GM12878 (cell line): ENCODE measurements around the gene MAN2B2.

Experiments used
- EGR1 ChIP-seq, 2 experiments: IDR thresholded peaks; 1 replicate in 1 of 2; 2 replicates in 1 of 2; pipeline ENCODE4 v1.6.1; 2011 to 2012; ENCODE audit warnings: low read depth in 2 of 2, low read length in 2 of 2, borderline replicate concordance in 1 of 2, mild to moderate bottlenecking in 1 of 2, moderate library complexity in 1 of 2
- FOS ChIP-seq: IDR thresholded peaks from 3 replicates; pipeline ENCODE4 v1.6.1; 2011; ENCODE audit warnings: borderline replicate concordance; ENCODE audit not compliant: insufficient read length; ENCODE audit errors: extremely low read depth
- MXI1 ChIP-seq: fragments of 150-350 bp; IDR thresholded peaks from 2 replicates; pipeline ENCODE4 v1.6.1; 2011; ENCODE audit warnings: low read depth, mild to moderate bottlenecking, inconsistent platforms, low read length, improper control_type of control experiment
- SRF ChIP-seq, 2 experiments: IDR thresholded peaks; 2 replicates each; pipeline ENCODE4 v1.6.1; 2011; ENCODE audit warnings: low read depth in 2 of 2, low read length in 2 of 2, mild to moderate bottlenecking in 1 of 2, moderate library complexity in 1 of 2
- TF ChIP-seq, protein P1 (sequence below), 3 experiments: IDR thresholded peaks in 2 of 3; conservative IDR thresholded peaks in 1 of 3; 2 replicates each; pipeline ENCODE4 v1.5.1; 2011; ENCODE audit warnings: low read depth in 3 of 3, low read length in 3 of 3, mild to moderate bottlenecking in 3 of 3, control low read depth in 2 of 3, moderate library complexity in 2 of 3, inconsistent platforms in 1 of 3, mixed read lengths in 1 of 3; ENCODE audit not compliant: control insufficient read depth in 2 of 3, insufficient read depth in 1 of 3; ENCODE audit errors: extremely low read depth in 1 of 3
- TF ChIP-seq, protein P2 (sequence below): fragments of 150-350 bp; IDR thresholded peaks from 2 replicates; pipeline ENCODE4 v1.6.1; 2016; ENCODE audit warnings: low read depth, low read length
- TF ChIP-seq, protein P3 (sequence below): IDR thresholded peaks from 2 replicates; pipeline ENCODE4 v1.6.1; 2011; ENCODE audit warnings: low read depth, low read length, improper control_type of control experiment, borderline replicate concordance

DNA sequence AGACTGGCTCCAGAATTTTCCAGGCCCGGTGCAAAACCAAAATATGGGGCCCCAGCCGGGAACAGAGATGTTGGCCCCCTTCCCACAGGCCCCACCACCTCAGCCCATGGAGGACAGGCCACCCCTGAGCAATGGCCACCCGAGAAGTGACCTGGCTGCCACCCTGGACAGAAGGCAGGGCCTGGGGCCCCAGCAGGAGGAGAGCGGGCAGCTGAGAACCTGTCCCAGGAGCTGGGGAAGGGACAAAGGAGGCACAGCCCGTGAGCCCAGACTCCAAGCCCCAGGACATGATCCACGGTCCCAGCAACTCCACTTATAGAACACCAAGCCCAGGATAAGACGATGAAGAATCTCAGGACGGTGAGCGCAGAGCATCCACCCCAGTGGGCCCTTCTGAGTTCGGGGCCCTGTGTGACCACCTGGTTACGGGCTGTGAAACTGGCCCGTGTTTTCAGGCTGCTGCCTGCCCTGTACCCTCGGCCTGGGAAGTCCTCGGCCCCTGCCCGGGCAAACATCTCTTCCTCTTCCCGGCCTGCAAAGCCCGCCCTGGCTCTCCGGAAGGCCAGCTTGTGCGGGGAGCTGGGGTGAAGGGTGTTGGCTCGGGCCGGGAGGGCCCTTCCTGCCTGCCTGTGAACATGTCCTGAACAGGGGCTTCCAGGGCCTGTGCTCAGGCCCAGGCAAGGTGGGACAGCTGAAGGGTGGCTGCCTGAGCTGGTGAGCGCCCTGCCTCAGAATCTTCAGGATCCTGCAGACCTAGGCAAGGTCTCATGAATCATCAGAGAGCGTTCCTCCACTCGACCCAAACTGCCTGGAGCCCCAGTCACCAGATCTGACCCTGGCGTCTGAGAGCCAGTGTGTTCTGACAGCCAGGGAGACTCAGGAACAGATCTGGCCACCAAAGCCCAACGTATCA is 47.0 kb upstream of the MAN2B2 start:
- TF ChIP-seq, protein P1, sequence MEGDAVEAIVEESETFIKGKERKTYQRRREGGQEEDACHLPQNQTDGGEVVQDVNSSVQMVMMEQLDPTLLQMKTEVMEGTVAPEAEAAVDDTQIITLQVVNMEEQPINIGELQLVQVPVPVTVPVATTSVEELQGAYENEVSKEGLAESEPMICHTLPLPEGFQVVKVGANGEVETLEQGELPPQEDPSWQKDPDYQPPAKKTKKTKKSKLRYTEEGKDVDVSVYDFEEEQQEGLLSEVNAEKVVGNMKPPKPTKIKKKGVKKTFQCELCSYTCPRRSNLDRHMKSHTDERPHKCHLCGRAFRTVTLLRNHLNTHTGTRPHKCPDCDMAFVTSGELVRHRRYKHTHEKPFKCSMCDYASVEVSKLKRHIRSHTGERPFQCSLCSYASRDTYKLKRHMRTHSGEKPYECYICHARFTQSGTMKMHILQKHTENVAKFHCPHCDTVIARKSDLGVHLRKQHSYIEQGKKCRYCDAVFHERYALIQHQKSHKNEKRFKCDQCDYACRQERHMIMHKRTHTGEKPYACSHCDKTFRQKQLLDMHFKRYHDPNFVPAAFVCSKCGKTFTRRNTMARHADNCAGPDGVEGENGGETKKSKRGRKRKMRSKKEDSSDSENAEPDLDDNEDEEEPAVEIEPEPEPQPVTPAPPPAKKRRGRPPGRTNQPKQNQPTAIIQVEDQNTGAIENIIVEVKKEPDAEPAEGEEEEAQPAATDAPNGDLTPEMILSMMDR (IDR thresholded peaks at IDR 0.05 in 2 of 3, conservative IDR thresholded peaks at IDR 0.05 in 1 of 3; ENCODE audit: control insufficient read depth in 2 of 3, extremely low read depth in 1 of 3, insufficient read depth in 1 of 3, low read depth in 3 of 3, low read length in 3 of 3) = no peak
- TF ChIP-seq MXI1 (no peak), FOS (no peak), EGR1 (IDR thresholded peaks at IDR 0.05; ENCODE audit: borderline replicate concordance in 1 of 2, low read depth in 2 of 2, low read length in 2 of 2) (no peak), SRF (IDR thresholded peaks at IDR 0.05; ENCODE audit: low read depth in 2 of 2, low read length in 2 of 2) (no peak)
- TF ChIP-seq, protein P2, sequence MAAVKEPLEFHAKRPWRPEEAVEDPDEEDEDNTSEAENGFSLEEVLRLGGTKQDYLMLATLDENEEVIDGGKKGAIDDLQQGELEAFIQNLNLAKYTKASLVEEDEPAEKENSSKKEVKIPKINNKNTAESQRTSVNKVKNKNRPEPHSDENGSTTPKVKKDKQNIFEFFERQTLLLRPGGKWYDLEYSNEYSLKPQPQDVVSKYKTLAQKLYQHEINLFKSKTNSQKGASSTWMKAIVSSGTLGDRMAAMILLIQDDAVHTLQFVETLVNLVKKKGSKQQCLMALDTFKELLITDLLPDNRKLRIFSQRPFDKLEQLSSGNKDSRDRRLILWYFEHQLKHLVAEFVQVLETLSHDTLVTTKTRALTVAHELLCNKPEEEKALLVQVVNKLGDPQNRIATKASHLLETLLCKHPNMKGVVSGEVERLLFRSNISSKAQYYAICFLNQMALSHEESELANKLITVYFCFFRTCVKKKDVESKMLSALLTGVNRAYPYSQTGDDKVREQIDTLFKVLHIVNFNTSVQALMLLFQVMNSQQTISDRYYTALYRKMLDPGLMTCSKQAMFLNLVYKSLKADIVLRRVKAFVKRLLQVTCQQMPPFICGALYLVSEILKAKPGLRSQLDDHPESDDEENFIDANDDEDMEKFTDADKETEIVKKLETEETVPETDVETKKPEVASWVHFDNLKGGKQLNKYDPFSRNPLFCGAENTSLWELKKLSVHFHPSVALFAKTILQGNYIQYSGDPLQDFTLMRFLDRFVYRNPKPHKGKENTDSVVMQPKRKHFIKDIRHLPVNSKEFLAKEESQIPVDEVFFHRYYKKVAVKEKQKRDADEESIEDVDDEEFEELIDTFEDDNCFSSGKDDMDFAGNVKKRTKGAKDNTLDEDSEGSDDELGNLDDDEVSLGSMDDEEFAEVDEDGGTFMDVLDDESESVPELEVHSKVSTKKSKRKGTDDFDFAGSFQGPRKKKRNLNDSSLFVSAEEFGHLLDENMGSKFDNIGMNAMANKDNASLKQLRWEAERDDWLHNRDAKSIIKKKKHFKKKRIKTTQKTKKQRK = no peak
- TF ChIP-seq, protein P3, sequence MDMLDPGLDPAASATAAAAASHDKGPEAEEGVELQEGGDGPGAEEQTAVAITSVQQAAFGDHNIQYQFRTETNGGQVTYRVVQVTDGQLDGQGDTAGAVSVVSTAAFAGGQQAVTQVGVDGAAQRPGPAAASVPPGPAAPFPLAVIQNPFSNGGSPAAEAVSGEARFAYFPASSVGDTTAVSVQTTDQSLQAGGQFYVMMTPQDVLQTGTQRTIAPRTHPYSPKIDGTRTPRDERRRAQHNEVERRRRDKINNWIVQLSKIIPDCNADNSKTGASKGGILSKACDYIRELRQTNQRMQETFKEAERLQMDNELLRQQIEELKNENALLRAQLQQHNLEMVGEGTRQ = no peak
